Liver (tissue), 9 donors: ENCODE measurements around the gene SEC31A. TPM values are rescaled to one million over a fixed set of nuclear protein-coding genes. Genes with fewer than 3 reads are reported as not detected.

Experiments used
- DNase-seq: peaks from one replicate; pipeline ENCODE4 v3.0.0-alpha.2; 2017; ENCODE audit warnings: low spot score
- H3K27ac ChIP-seq, 2 donors: one replicate each; pipeline ENCODE4 v1.7.0; 2013; ENCODE audit warnings: inconsistent platforms in 2 of 2, low read length in 2 of 2, control low read depth in 1 of 2, low read depth in 1 of 2, mild to moderate bottlenecking in 1 of 2
- H3K27me3 ChIP-seq, 4 donors: one replicate each; pipeline versions ENCODE4 v1.6.1 to v1.7.0; 2013; ENCODE audit warnings: low read length in 3 of 4, inconsistent platforms in 1 of 4, mild to moderate bottlenecking in 1 of 4, moderate library complexity in 1 of 4; ENCODE audit not compliant: control insufficient read depth in 4 of 4, insufficient read depth in 4 of 4
- H3K36me3 ChIP-seq, 4 donors: one replicate each; pipeline versions ENCODE4 v1.6.1 to v1.7.0; 2013; ENCODE audit warnings: low read length in 3 of 4, mild to moderate bottlenecking in 3 of 4, low read depth in 1 of 4, moderate library complexity in 1 of 4; ENCODE audit not compliant: control insufficient read depth in 4 of 4, insufficient read depth in 3 of 4
- H3K4me1 ChIP-seq, 4 donors: one replicate each; pipeline versions ENCODE4 v1.6.1 to v1.7.0; 2013; ENCODE audit warnings: low read length in 3 of 4, mild to moderate bottlenecking in 3 of 4, moderate library complexity in 1 of 4; ENCODE audit not compliant: control insufficient read depth in 4 of 4, insufficient read depth in 4 of 4
- H3K4me3 ChIP-seq, 3 donors: one replicate each; pipeline versions ENCODE4 v1.6.1 to v1.7.0; 2013; ENCODE audit warnings: low read length in 3 of 3, control low read depth in 1 of 3, low read depth in 1 of 3, mild to moderate bottlenecking in 1 of 3
- H3K9ac ChIP-seq, 2 donors: one replicate each; pipeline ENCODE4 v1.7.0; 2013; ENCODE audit warnings: low read length in 2 of 2, mild to moderate bottlenecking in 2 of 2, moderate library complexity in 2 of 2, control low read depth in 1 of 2, low read depth in 1 of 2
- H3K9me3 ChIP-seq, 4 donors: one replicate each; pipeline versions ENCODE4 v1.6.1 to v1.7.0; 2013; ENCODE audit warnings: low read length in 3 of 4; ENCODE audit not compliant: control insufficient read depth in 4 of 4
- FOXA2 ChIP-seq: IDR thresholded peaks from 2 replicates; pipeline ENCODE4 v1.6.1; 2016; ENCODE audit warnings: antibody characterized with exemption
- GABPA ChIP-seq, 2 donors: IDR thresholded peaks in 1 of 2; conservative IDR thresholded peaks in 1 of 2; 2 replicates each; pipeline ENCODE4 v1.6.1; 2016; ENCODE audit warnings: antibody characterized with exemption in 2 of 2, mild to moderate bottlenecking in 1 of 2, moderate library complexity in 1 of 2
- HNF4A ChIP-seq, 2 donors: conservative IDR thresholded peaks; 2 replicates each; pipeline ENCODE4 v1.6.1; 2016; ENCODE audit warnings: antibody characterized with exemption in 2 of 2, mild to moderate bottlenecking in 2 of 2
- HNF4G ChIP-seq: IDR thresholded peaks from 2 replicates; pipeline ENCODE4 v1.6.1; 2016; ENCODE audit warnings: antibody characterized with exemption
- NR2F2 ChIP-seq: IDR thresholded peaks from 2 replicates; pipeline ENCODE4 v1.6.1; 2016; ENCODE audit warnings: antibody characterized with exemption
- REST ChIP-seq: IDR thresholded peaks from 2 replicates; pipeline ENCODE4 v1.6.1; 2016; ENCODE audit warnings: antibody characterized with exemption, mild to moderate bottlenecking
- TAF1 ChIP-seq: conservative IDR thresholded peaks from 2 replicates; pipeline ENCODE4 v1.6.1; 2016; ENCODE audit warnings: antibody characterized with exemption, mild to moderate bottlenecking
- ZBTB33 ChIP-seq: IDR thresholded peaks from 2 replicates; pipeline ENCODE4 v1.6.1; 2016; ENCODE audit warnings: antibody characterized with exemption
- WGBS: extraction: QIAGEN DNeasy Blood & Tissue Kit; methylation state at CpG from one replicate; pipeline ENCODE4 v1.1.7; 2013; 5-methylcytosine and 5-hydroxymethylcytosine counted together
- polyA plus RNA-seq, 2 donors: library from polyadenylated mRNA; stranded (reverse) in 1 of 2; unstranded in 1 of 2; fragments of 200-250 nt in 1 of 2; fragments of >200 nt in 1 of 2; fragmentation: Nextera tagmentation in 1 of 2; extraction: Ambion mirVana in 1 of 2; gene quantifications; one replicate each; pipeline versions ENCODE4 v1.2.1 to v1.2.3, GENCODE V29; 2013 to 2015
- total RNA-seq, 2 donors: library from RNA; depleted of rRNA; stranded (reverse); fragments of >200 nt; gene quantifications; one replicate each; pipeline ENCODE4 v1.2.3, GENCODE V29; 2014
- TF ChIP-seq, protein P1 (sequence below): IDR thresholded peaks from 2 replicates; pipeline ENCODE4 v1.6.1; 2016; ENCODE audit warnings: antibody characterized with exemption
- donor health status: healthy.
- donor health status: healthy.
- donor health status: healthy.
- donor health status: healthy.
- donor health status: healthy.

Gene SEC31A
- total and polyA plus RNA-seq, 4 donors = 79.9 to 204 (median 88.9) TPM

GRCh38 chr4:82770607-82771006 is 120.3 kb downstream of the SEC31A start:
- no peak overlapping the region for H3K4me3 ChIP-seq
- TF ChIP-seq, protein P1, sequence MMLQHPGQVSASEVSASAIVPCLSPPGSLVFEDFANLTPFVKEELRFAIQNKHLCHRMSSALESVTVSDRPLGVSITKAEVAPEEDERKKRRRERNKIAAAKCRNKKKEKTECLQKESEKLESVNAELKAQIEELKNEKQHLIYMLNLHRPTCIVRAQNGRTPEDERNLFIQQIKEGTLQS = no peak
- no peak for TF ChIP-seq ZBTB33
- no peak for TF ChIP-seq HNF4G
- no peak for TF ChIP-seq TAF1
- no peak for TF ChIP-seq HNF4A (conservative IDR thresholded peaks at IDR 0.05)
- no peak for TF ChIP-seq NR2F2
- TF ChIP-seq FOXA2 = no peak
- no peak for TF ChIP-seq REST
- no peak for TF ChIP-seq GABPA (IDR thresholded peaks at IDR 0.05 in 1 of 2, conservative IDR thresholded peaks at IDR 0.05 in 1 of 2)
- H3K4me1 ChIP-seq = no peaks in the 10 kb centered on the region
- peaks cover 0 to 3% (median 0%) of the 10 kb centered on the region in 4 donors for H3K9me3 ChIP-seq
- no peak for DNase-seq
- 82% methylated on average over 3 of the region's 3 CpGs for WGBS
- H3K27ac ChIP-seq = no peak overlapping the region
- H3K9ac ChIP-seq = no peak overlapping the region
- no peaks in the 10 kb centered on the region for H3K27me3 ChIP-seq
- no peaks in the 10 kb centered on the region for H3K36me3 ChIP-seq

Other genes with a start within 250 kb of the SEC31A start
- 1 to 10 TPM in 1 of 2 donors, under 1 TPM in 1; 0.28 to 1.9 TPM for gene SCD5, start 92.4 kb downstream of the SEC31A start, total RNA-seq
- under 1 TPM; 0.14 to 0.85 TPM for gene SCD5, start 92.4 kb downstream of the SEC31A start, polyA plus RNA-seq
- gene THAP9, start 9.6 kb upstream of the SEC31A start, total RNA-seq = 1 to 10 TPM; 5.3 to 5.9 TPM
- 1 to 10 TPM; 1.1 to 1.6 TPM for gene THAP9, start 9.6 kb upstream of the SEC31A start, polyA plus RNA-seq
- 10 to 100 TPM in 1 of 2 donors, 1 to 10 TPM in 1; 7.8 to 17.1 TPM for gene LIN54, start 119.7 kb upstream of the SEC31A start, total RNA-seq
- 1 to 10 TPM; 2.0 to 2.7 TPM for gene LIN54, start 119.7 kb upstream of the SEC31A start, polyA plus RNA-seq
- 10 to 100 TPM; 18.7 to 46.3 TPM for gene COPS4, start 144.0 kb upstream of the SEC31A start, total RNA-seq
- 10 to 100 TPM; 15.3 to 16.1 TPM for gene COPS4, start 144.0 kb upstream of the SEC31A start, polyA plus RNA-seq
- gene PLAC8, start 223.6 kb upstream of the SEC31A start, total RNA-seq = 10 to 100 TPM in 1 of 2 donors, 1 to 10 TPM in 1; 9.9 to 63.2 TPM
- gene PLAC8, start 223.6 kb upstream of the SEC31A start, polyA plus RNA-seq = 10 to 100 TPM in 1 of 2 donors, 1 to 10 TPM in 1; 8.1 to 18.6 TPM